GM18861 (cell line): ENCODE measurements around the gene OGFOD2.

Experiments
- ATAC-seq: cut with Tn5 transposase; IDR thresholded peaks from one replicate; pipeline ENCODE4 v1.9.1; 2021; ENCODE audit not compliant: unreplicated experiment

Gene OGFOD2

DNA sequence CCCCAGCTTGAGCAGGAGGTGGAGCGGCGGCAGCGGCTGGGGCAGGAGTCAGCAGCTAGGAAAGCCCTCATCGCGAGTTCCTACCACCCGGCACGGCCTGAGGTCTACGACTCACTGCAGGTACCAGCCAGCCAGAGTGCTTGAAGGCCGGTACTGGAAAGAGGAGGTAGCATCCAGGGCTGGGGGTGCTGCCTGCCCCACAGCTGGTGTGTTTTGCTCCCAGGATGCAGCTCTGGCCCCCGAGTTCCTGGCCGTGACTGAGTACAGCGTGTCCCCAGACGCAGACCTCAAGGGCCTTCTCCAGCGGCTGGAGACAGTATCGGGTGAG lies 1.6 kb downstream of the OGFOD2 start:
- no peak for ATAC-seq

DNA sequence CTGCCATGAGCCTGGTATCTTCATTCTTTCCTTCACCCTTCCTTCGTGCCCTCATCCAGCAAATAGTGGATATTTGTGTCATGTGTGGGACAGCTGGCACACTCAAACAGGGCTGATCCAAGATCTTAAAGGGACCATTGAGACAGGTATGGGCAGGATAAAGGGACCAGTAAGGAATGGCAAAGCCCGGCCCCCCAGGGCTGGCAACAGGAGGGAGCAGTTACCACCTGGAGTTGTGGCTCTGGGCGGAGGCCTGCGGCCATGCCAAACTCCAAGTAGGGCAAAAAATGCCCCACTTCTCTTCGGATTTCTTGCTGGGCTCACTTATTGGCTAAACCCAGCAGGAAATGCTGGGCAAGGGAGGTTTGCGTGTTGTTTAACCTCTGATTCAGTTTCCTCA lies 2.1 kb downstream of the OGFOD2 start:
- no peak for ATAC-seq

DNA sequence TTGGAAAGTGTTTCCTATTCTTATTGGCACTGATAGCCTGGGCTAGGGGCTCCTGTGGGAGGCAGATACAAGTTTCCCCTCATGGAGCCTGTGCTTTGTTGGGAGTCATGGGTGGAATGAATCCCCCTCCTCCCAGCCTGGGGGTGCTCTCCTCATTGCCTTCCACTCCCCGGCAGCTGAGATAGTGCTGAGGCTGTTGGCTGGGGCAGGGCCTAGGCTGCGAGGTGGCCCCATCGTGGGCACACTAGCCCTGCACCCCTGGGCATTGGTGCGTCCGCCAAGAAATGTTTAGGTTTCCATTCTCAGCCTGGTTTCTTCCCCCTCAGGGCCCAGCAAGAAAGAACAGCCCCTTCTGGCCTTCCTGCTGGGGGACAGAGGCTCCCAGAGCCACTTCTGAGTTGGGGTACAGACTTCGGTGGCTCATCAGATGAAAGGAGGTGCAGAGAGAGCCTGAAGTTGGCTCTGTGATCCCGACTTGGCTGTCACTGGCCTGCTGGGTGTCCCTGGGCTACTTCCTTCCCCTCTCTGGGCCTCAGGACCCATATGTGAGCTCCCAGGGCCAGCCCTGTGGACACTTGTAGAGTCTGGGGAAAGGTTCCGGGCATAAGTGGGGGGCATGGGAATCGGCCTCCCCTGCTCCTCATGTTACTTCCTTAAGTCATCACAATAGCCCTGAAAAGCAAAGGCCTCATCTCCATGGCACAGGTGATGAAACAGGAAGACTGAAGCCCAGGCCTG lies 2.8 kb downstream of the OGFOD2 start:
- no peak for ATAC-seq

DNA sequence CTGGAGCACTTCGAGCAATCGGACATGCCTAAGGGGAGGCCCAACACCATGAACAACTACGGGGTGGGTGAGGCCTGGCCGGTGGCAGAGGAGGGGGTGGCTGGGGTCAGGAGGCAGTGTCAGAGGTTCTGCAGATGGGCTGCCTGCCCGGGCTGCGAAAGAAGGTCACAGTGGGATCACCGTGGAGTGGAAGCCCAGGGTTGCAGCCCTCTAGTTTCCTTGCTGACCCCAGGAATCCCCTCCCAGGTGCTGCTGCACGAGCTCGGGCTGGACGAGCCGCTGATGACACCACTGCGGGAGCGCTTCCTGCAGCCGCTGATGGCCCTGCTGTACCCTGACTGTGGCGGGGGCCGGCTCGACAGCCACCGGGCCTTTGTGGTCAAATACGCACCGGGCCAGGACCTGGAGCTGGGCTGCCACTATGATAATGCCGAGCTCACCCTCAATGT lies 3.5 kb downstream of the OGFOD2 start:
- no peak for ATAC-seq

GRCh38 chr12:122979001-122979907 lies 4.2 kb downstream of the OGFOD2 start:
- ATAC-seq: no peak

DNA sequence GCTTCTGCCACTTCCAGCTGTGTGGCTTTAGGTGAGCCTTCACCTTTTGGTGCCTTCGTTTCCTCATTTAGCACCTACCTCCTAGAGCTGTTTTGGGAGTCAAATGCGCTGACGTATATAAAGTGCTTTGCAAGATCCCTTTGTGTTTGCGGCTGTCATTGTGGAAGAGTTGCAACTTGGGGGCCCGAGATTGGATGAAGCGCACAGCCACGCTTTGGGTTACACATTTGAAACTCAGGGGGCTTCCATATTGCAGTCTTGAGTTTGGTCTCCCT lies 4.8 kb downstream of the OGFOD2 start:
- no peak for ATAC-seq

GRCh38 chr12:122980183-122981035 lies 5.4 kb downstream of the OGFOD2 start, which contains the start of gene ARL6IP4:
Gene ARL6IP4 (plus strand): TSS chr12:122980681. CDS start chr12:122981140, 459 bp downstream.
- peak; percentile 36 for ATAC-seq

GRCh38 chr12:122981036-122981471 lies 6.0 kb downstream of the OGFOD2 start:
- ATAC-seq: no peak

DNA sequence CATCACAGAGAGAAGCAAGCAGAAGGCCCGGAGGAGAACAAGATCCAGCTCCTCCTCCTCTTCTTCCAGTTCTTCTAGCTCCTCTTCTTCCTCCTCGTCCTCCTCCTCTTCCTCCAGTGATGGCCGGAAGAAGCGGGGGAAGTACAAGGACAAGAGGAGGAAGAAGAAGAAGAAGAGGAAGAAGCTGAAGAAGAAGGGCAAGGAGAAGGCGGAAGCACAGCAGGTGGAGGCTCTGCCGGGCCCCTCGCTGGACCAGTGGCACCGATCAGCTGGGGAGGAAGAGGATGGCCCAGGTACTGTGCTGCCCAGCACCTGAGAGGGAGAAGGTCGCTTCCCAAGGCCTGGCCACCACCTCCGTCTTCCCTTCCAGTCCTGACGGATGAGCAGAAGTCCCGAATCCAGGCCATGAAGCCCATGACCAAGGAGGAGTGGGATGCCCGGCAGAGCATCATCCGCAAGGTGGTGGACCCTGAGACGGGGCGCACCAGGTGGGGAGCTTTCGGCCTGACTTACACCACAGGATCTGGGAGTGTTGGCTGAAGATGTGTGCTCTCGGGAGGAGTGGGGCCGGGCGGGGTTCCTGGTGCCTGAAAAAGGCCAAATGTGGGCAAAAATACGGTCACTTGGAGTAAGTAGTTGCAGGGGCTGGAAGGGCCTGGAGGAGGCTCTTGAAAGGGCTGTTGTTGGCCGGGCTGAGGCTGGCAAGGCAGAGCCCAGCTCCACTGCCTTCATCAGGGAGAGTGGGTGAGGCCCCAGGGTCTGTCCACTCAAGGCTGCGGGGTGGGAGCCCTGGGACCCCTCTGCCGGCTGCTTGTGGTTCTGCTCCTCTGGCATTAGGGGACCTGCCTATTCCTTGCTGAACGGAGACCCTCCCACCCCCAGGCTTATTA lies 6.8 kb downstream of the OGFOD2 start:
- no peak for ATAC-seq

GRCh38 chr12:122982477-122982815 lies 7.4 kb downstream of the OGFOD2 start:
- no peak for ATAC-seq

DNA sequence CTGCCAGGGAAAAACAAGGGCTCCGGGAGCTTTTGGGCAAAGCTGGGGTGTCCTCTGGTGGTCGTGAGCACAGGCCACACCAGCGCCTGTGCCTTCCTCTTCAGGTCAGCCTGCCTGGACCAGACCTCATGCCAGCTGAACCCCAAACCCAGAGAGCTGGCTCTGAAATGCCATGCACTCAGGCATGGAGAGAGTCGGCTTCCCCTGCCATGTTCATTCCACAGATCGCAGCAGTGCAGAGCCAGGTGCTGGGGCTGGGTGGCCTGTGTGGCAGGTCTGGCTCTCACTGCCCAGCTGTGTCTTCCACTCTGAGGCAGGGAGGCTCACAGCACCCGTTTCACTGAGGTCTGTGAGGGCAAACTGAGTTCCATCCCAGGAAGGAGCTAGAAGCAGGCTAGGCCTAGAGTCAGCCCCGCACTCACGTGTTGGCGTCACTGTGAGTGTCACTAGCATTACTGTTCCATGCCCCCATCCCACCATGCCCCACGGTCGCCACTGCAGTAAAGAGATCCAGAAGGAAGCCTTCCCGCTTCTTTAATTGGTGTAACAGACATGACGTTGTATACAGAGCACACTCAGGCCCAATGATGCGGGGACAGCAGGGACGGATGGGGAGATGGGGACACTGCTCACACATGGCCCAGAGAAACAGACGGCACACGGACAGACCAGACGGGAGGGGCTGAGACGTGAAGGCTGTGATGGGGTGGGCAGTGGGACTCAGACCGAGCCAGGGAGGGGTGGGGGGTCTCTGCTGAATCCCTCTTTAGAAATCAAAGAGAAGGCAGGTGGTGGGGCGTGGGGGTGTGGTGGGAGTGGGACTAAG lies 8.1 kb downstream of the OGFOD2 start:
- ATAC-seq: no peak

DNA sequence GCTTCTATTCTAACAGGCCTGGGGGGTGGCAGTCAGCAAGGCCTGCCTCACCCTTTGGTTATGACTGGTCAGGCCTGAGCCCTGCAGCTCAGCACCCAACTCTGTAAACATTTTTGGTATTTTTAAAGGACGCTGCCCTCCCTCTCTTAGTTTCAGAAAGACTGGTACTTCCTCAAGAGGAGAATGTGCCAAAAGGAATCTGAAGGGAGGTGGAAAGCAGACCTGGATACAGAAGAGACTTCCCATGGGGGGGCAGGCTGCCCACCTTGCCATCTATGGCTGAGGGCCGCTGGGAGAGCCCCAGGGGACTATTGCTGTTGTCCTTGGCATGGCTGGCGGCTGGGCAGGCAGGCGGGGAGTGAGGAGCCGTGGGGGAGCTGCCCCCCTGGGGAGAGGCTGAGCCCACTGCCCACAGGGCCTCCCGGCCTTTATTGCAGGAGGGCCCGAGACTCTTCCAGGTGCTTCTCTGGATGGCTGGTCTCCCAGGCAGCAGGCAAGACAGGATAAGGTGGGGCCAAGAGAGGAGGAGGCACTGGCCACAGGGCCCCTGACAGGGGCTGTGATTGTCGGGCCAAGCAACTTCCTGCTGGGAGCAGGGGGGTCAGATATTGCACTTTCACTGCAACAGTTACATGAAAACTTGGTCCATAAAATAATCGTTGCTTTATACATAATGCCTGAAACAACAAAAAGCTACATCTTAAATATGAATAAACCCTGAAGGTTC lies 8.9 kb downstream of the OGFOD2 start:
- ATAC-seq: no peak

- ATAC-seq: no peak
These were observed 9.7 kb downstream of the OGFOD2 start for GRCh38 chr12:122984612-122985337.

DNA sequence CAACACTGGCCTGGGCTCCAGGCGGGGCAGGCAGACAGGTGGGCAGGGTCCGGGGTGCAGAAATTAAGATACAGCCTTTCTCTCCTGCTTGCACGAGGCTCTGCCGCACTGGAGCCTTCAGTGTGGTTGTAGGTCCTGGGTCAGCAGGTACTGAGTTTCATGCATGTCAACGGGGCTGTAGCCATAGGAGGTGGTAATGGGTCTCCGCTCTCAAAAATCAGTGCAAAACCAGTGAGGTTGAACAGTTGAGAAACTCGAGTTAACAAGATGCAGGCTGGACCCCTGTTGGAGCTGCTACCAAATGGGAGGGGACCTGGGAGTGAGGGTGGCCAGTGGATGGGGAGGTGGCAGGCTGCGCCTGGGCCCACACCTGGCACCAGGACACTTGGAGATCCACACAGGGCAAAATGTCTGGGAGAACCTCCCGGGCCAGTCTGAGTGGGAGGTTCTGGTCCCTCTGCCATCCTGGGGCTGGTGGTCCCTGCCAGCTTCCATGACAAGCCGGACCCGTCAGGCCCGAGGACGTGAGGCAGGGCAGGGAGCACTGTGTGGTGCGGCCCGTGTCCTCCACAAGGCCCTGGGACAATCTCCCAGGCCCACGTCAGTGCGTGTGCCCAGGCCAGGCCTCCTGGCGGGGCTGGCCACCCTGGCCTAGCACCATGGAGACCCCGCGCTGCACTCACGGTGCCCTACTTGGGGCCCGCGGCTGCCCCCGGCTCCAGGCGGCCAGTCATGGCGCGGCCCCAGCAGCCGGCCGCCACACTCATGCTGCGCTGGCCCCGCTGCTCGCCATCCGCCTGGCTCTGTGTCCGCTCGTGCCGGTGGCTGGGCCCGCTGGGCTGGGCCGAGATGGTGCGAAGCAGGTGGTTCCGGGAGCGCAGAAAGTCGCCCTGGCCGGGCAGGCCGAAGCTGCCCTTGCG lies 10.6 kb downstream of the OGFOD2 start:
- no peak for ATAC-seq

GRCh38 chr12:122986258-122986871 lies 11.3 kb downstream of the OGFOD2 start:
- no peak for ATAC-seq

DNA sequence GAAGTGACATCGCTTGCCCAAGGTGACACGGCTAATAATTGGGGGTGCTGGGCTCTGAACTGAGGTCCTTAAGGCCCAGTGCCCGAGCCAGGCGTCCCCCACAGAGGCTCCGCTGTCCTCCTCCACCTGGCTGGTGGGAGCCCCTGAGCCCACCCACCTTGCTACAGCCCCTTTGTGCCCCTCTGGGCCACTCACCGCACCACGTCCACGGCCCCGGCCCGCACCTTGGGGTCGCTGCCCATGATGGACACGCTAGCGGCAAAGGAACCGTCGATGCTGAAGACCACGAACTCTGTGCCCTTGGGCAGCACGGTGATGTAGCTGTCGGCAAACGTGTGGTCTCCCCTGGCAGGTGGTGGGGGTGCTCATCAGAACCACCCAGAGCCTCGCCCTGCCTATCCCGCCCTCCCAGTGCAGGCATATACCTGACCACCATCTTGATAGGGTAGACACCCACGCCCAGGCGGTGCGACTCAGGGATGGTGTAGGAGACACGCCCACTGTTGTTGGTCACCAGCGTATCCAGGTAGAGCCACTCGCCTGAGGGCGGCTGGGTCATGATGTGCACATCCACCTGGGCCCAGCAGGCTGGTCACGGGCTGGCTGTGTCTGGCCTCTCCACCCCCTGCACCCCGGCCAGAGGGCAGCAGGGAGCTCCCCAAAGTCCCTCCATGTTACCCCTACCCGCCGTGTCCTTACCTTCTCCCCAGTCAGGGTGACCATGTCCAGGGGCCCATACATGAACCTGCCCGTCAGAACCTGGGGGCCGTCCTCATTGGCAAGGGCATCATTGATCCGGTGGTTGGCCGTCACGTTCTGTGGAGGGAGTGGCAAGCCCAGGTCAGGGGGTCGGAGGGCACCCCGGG lies 12.3 kb downstream of the OGFOD2 start:
- ATAC-seq: no peak
